HEK293 (cell line): Measurements from ENCODE around the gene ROBO4.

Experiments used
- MZF1 ChIP-seq: fragments of 450-650 bp; formaldehyde crosslinking; IDR thresholded peaks from 2 replicates; pipeline ENCODE4 v1.5.1; 2017; ENCODE audit warnings: missing biosample characterization, missing genetic modification characterization, borderline replicate concordance
- TCF7L2 ChIP-seq: IDR thresholded peaks from 2 replicates; pipeline ENCODE4 v1.6.1; 2011; ENCODE audit warnings: low read depth, mild to moderate bottlenecking, inconsistent platforms, low read length, moderate library complexity, borderline replicate concordance
- YY1 ChIP-seq: fragments of 450-650 bp; formaldehyde crosslinking; IDR thresholded peaks from 2 replicates; pipeline ENCODE4 v1.5.1; 2018; ENCODE audit warnings: missing biosample characterization, missing genetic modification characterization
- ZNF146 ChIP-seq: fragments of 450-650 bp; formaldehyde crosslinking; IDR thresholded peaks from 2 replicates; pipeline ENCODE4 v1.5.1; 2016; ENCODE audit warnings: missing biosample characterization, missing genetic modification characterization
- ZNF24 ChIP-seq: fragments of 450-650 bp; formaldehyde crosslinking; IDR thresholded peaks from 2 replicates; pipeline ENCODE4 v1.5.1; 2016; ENCODE audit warnings: missing biosample characterization, missing genetic modification characterization
- ZNF549 ChIP-seq: fragments of 450-650 bp; IDR thresholded peaks from 2 replicates; pipeline ENCODE4 v1.5.1; 2018; ENCODE audit warnings: missing biosample characterization, missing genetic modification characterization, mild to moderate bottlenecking, inconsistent platforms, moderate library complexity
- TF ChIP-seq, protein P1 (sequence below): fragments of 450-650 bp; formaldehyde crosslinking; IDR thresholded peaks from 2 replicates; pipeline ENCODE4 v1.5.1; 2016; ENCODE audit warnings: missing biosample characterization, missing genetic modification characterization
- TF ChIP-seq, protein P2 (sequence below): fragments of 450-650 bp; formaldehyde crosslinking; IDR thresholded peaks from 2 replicates; pipeline ENCODE4 v1.5.1; 2016; ENCODE audit warnings: missing biosample characterization, missing genetic modification characterization
- TF ChIP-seq, protein P3 (sequence below): fragments of 450-650 bp; formaldehyde crosslinking; IDR thresholded peaks from 2 replicates; pipeline ENCODE4 v1.5.1; 2016; ENCODE audit warnings: missing biosample characterization, missing genetic modification characterization

DNA sequence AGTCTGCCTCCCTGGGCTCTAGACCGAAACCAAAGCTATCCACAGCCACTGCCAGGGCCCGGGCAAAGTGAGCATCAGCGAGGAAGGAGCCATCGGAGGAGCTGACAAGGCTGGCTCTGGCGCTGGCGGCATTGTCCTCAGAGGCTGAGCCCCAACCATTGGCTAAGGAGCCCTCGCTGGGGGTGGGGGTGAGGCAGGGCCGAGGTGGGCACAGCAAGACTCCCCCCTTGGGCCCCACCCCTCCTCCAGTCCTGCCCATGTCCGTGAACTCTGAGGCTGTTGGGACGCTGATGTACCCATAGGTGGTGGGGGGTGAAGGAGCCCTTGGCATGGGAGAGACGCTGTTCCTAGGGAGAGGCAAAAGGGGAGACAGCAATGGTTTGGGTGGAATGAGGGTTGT is 11.2 kb downstream of the ROBO4 start:
- TF ChIP-seq, protein P1, sequence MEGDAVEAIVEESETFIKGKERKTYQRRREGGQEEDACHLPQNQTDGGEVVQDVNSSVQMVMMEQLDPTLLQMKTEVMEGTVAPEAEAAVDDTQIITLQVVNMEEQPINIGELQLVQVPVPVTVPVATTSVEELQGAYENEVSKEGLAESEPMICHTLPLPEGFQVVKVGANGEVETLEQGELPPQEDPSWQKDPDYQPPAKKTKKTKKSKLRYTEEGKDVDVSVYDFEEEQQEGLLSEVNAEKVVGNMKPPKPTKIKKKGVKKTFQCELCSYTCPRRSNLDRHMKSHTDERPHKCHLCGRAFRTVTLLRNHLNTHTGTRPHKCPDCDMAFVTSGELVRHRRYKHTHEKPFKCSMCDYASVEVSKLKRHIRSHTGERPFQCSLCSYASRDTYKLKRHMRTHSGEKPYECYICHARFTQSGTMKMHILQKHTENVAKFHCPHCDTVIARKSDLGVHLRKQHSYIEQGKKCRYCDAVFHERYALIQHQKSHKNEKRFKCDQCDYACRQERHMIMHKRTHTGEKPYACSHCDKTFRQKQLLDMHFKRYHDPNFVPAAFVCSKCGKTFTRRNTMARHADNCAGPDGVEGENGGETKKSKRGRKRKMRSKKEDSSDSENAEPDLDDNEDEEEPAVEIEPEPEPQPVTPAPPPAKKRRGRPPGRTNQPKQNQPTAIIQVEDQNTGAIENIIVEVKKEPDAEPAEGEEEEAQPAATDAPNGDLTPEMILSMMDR = no peak
- no peak for TF ChIP-seq ZNF146 (tag by site-specific recombination)
- TF ChIP-seq YY1 (tag by site-specific recombination) = no peak
- TF ChIP-seq TCF7L2 = no peak
- TF ChIP-seq, protein P2, sequence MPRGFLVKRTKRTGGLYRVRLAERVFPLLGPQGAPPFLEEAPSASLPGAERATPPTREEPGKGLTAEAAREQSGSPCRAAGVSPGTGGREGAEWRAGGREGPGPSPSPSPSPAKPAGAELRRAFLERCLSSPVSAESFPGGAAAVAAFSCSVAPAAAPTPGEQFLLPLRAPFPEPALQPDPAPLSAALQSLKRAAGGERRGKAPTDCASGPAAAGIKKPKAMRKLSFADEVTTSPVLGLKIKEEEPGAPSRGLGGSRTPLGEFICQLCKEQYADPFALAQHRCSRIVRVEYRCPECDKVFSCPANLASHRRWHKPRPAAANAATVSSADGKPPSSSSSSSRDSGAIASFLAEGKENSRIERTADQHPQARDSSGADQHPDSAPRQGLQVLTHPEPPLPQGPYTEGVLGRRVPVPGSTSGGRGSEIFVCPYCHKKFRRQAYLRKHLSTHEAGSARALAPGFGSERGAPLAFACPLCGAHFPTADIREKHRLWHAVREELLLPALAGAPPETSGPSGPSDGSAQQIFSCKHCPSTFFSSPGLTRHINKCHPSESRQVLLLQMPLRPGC (tag by site-specific recombination) = no peak
- no peak for TF ChIP-seq ZNF549 (tag by site-specific recombination)
- TF ChIP-seq, protein P3, sequence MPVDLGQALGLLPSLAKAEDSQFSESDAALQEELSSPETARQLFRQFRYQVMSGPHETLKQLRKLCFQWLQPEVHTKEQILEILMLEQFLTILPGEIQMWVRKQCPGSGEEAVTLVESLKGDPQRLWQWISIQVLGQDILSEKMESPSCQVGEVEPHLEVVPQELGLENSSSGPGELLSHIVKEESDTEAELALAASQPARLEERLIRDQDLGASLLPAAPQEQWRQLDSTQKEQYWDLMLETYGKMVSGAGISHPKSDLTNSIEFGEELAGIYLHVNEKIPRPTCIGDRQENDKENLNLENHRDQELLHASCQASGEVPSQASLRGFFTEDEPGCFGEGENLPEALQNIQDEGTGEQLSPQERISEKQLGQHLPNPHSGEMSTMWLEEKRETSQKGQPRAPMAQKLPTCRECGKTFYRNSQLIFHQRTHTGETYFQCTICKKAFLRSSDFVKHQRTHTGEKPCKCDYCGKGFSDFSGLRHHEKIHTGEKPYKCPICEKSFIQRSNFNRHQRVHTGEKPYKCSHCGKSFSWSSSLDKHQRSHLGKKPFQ (tag by site-specific recombination) = no peak
- no peak for TF ChIP-seq MZF1 (tag by site-specific recombination)
- TF ChIP-seq ZNF24 (tag by site-specific recombination) = no peak
